Measurements from ENCODE around the gene C5orf46. TPM values are rescaled to one million over a fixed set of nuclear protein-coding genes. Genes with fewer than 3 reads are reported as not detected.

The C5orf46 gene
- total RNA-seq, 6 experiments from 2014 or later: not detected

- no peak for DNase-seq
- TF ChIP-seq CTCF (IDR thresholded peaks at IDR 0.05): no peak
- no peak overlapping the region for H3K27ac Mint-ChIP-seq
- no peaks in the 10 kb centered on the region for H3K36me3 Mint-ChIP-seq (ENCODE audit: low read depth)
- no peaks in the 10 kb centered on the region for H3K4me1 Mint-ChIP-seq (ENCODE audit: low read depth)
- no peak overlapping the region for H3K4me3 Mint-ChIP-seq
- no peaks in the 10 kb centered on the region; the same call in 1 of the 2 replicates for H3K27me3 Mint-ChIP-seq (ENCODE audit: insufficient read depth)
- H3K9me3 Mint-ChIP-seq: no peaks in the 10 kb centered on the region
These were observed 49.5 kb downstream of the C5orf46 start for GRCh38 chr5:147856801-147857200.

GRCh38 chr5:147855774-147856069, 50.6 kb downstream of the C5orf46 start:
- Mint-ChIP-seq H3K36me3 (ENCODE audit: low read depth) (no peaks in the 10 kb centered on the region), H3K27me3 (ENCODE audit: insufficient read depth) (no peaks in the 10 kb centered on the region; the same call in 1 of the 2 replicates), H3K27ac (no peak overlapping the region), H3K4me1 (ENCODE audit: low read depth) (no peaks in the 10 kb centered on the region), H3K9me3 (no peaks in the 10 kb centered on the region), H3K4me3 (no peak overlapping the region)
- no peak for TF ChIP-seq CTCF (IDR thresholded peaks at IDR 0.05)
- no peak for DNase-seq

- Mint-ChIP-seq H3K27ac (no peak overlapping the region), H3K4me1 (ENCODE audit: low read depth) (no peaks in the 10 kb centered on the region), H3K27me3 (ENCODE audit: insufficient read depth) (no peaks in the 10 kb centered on the region; the same call in 1 of the 2 replicates), H3K36me3 (ENCODE audit: low read depth) (no peaks in the 10 kb centered on the region), H3K9me3 (no peaks in the 10 kb centered on the region), H3K4me3 (no peak overlapping the region)
- DNase-seq: no peak
- TF ChIP-seq CTCF (IDR thresholded peaks at IDR 0.05): no peak
These were observed 51.2 kb downstream of the C5orf46 start for GRCh38 chr5:147854894-147855773.

GRCh38 chr5:147854331-147854730, 52.0 kb downstream of the C5orf46 start:
- Mint-ChIP-seq H3K36me3 (ENCODE audit: low read depth) (no peaks in the 10 kb centered on the region), H3K27ac (no peak overlapping the region), H3K9me3 (no peaks in the 10 kb centered on the region), H3K27me3 (ENCODE audit: insufficient read depth) (no peaks in the 10 kb centered on the region; the same call in 1 of the 2 replicates), H3K4me3 (no peak overlapping the region), H3K4me1 (ENCODE audit: low read depth) (no peaks in the 10 kb centered on the region)
- TF ChIP-seq CTCF (IDR thresholded peaks at IDR 0.05): no peak
- DNase-seq: no peak

- Mint-ChIP-seq H3K36me3 (ENCODE audit: low read depth) (no peaks in the 10 kb centered on the region), H3K9me3 (no peaks in the 10 kb centered on the region), H3K4me3 (no peak overlapping the region), H3K27ac (no peak overlapping the region), H3K27me3 (ENCODE audit: insufficient read depth) (no peaks in the 10 kb centered on the region; the same call in 1 of the 2 replicates), H3K4me1 (ENCODE audit: low read depth) (no peaks in the 10 kb centered on the region)
- DNase-seq: no peak
- TF ChIP-seq CTCF (IDR thresholded peaks at IDR 0.05): no peak
These were observed 52.9 kb downstream of the C5orf46 start for GRCh38 chr5:147853372-147853987.
